Upper lobe of right lung (tissue), 1 donor: ENCODE data around the gene PDXK. TPM values are rescaled to one million over a fixed set of nuclear protein-coding genes. Genes with fewer than 3 reads are reported as not detected.

Experiments used
- ATAC-seq: fragments of 200-7000 bp; cut with Tn5 transposase; one replicate; pipeline ENCODE4 v1.9.1; 2020; ENCODE audit warnings: mild to moderate bottlenecking, moderate library complexity
- DNase-seq: peaks from one replicate; pipeline ENCODE4 v3.0.0-alpha.2; 2020
- H3K27ac ChIP-seq: fragments of 200-600 bp; one replicate; pipeline ENCODE4 v1.8.0; 2022
- H3K27me3 ChIP-seq: fragments of 200-600 bp; one replicate; pipeline ENCODE4 v1.8.0; 2022; ENCODE audit warnings: mild to moderate bottlenecking
- H3K36me3 ChIP-seq: fragments of 200-600 bp; one replicate; pipeline ENCODE4 v1.8.0; 2022
- H3K4me1 ChIP-seq: fragments of 200-600 bp; one replicate; pipeline ENCODE4 v1.8.0; 2022
- H3K4me3 ChIP-seq: fragments of 200-600 bp; one replicate; pipeline ENCODE4 v1.8.0; 2022; ENCODE audit warnings: mild to moderate bottlenecking
- H3K9me3 ChIP-seq: fragments of 200-600 bp; one replicate; pipeline ENCODE4 v1.8.0; 2022
- CTCF ChIP-seq: fragments of 200-600 bp; IDR thresholded peaks from one replicate; pipeline ENCODE4 v1.8.0; 2022; ENCODE audit warnings: antibody characterized with exemption
- intact Hi-C: fragments of 100-400 bp; cut with DNase I; formaldehyde crosslinking; loops from one replicate; pipeline ENCODE4 v1.11.0; 2022
- total RNA-seq: library from RNA; stranded (reverse); fragmentation: NEBNext Ultra II Directional; extraction: Animal tissue kit (Norgen Biotek cat#: 25700); gene quantifications from one replicate; pipeline ENCODE4 v1.2.1, GENCODE V29; 2021
- donor health status: DM: no; HTN: yes; CAD: no; lungs with severe emphysema.

Gene PDXK
- total RNA-seq, 1 donor from 2014 or later: 280 TPM

- intact Hi-C loops: no loop called here
- Histone ChIP-seq H3K4me1 (peaks cover 18% of the 10 kb centered on the region), H3K27me3 (no peaks in the 10 kb centered on the region), H3K4me3 (no peak overlapping the region), H3K36me3 (peaks cover 68% of the 10 kb centered on the region), H3K9me3 (no peaks in the 10 kb centered on the region), H3K27ac (no peak overlapping the region)
- TF ChIP-seq CTCF: no peak
- ATAC-seq (no peak), DNase-seq (no peak)
Measured at GRCh38 chr21:43793243-43793642, 74.3 kb downstream of the PDXK start.

- no peaks in the 10 kb centered on the region for H3K27me3 ChIP-seq
- H3K9me3 ChIP-seq: no peaks in the 10 kb centered on the region
- peaks cover 78% of the 10 kb centered on the region for H3K36me3 ChIP-seq
- no peak overlapping the region for H3K4me3 ChIP-seq
- intact Hi-C loops: no loop called here
- ATAC-seq (no peak), DNase-seq (no peak)
- no peak overlapping the region for H3K27ac ChIP-seq
- H3K4me1 ChIP-seq: peaks cover 14% of the 10 kb centered on the region
- no peak for TF ChIP-seq CTCF
Measured at GRCh38 chr21:43794311-43794710, 75.4 kb downstream of the PDXK start.

- no peak overlapping the region for H3K4me3 ChIP-seq
- H3K36me3 ChIP-seq: peaks cover 82% of the 10 kb centered on the region
- no peaks in the 10 kb centered on the region for H3K9me3 ChIP-seq
- H3K27me3 ChIP-seq: no peaks in the 10 kb centered on the region
- ATAC-seq (no peak), DNase-seq (no peak)
- peaks cover 14% of the 10 kb centered on the region for H3K4me1 ChIP-seq
- intact Hi-C loops: no loop called here
- no peak for TF ChIP-seq CTCF
- no peak overlapping the region for H3K27ac ChIP-seq
Measured at GRCh38 chr21:43794857-43795256, 75.9 kb downstream of the PDXK start.

GRCh38 chr21:43797415-43797814, 78.5 kb downstream of the PDXK start:
- DNase-seq: no peak
- ATAC-seq: no peak
- Histone ChIP-seq H3K36me3 (peaks cover 95% of the 10 kb centered on the region), H3K4me3 (no peak overlapping the region), H3K9me3 (no peaks in the 10 kb centered on the region), H3K27ac (no peak overlapping the region), H3K4me1 (no peaks in the 10 kb centered on the region), H3K27me3 (no peaks in the 10 kb centered on the region)
- intact Hi-C loops: no loop called here
- TF ChIP-seq CTCF: no peak

GRCh38 chr21:43797925-43798715, 79.2 kb downstream of the PDXK start:
- H3K27me3 ChIP-seq: no peaks in the 10 kb centered on the region
- intact Hi-C loops: no loop called here
- H3K4me1 ChIP-seq: no peaks in the 10 kb centered on the region
- DNase-seq (no peak), ATAC-seq (no peak)
- H3K9me3 ChIP-seq: no peaks in the 10 kb centered on the region
- H3K27ac ChIP-seq: no peak overlapping the region
- H3K4me3 ChIP-seq: no peak overlapping the region
- no peak for TF ChIP-seq CTCF
- peaks cover 95% of the 10 kb centered on the region for H3K36me3 ChIP-seq
